LNCAP (cell line): ENCODE results near the gene BTG2.

Experiments used
- TF ChIP-seq, protein P1 (sequence below): fragments of 450-650 bp; IDR thresholded peaks from 2 replicates; pipeline ENCODE4 v1.5.1; 2017; ENCODE audit warnings: mild to moderate bottlenecking

The BTG2 gene

DNA sequence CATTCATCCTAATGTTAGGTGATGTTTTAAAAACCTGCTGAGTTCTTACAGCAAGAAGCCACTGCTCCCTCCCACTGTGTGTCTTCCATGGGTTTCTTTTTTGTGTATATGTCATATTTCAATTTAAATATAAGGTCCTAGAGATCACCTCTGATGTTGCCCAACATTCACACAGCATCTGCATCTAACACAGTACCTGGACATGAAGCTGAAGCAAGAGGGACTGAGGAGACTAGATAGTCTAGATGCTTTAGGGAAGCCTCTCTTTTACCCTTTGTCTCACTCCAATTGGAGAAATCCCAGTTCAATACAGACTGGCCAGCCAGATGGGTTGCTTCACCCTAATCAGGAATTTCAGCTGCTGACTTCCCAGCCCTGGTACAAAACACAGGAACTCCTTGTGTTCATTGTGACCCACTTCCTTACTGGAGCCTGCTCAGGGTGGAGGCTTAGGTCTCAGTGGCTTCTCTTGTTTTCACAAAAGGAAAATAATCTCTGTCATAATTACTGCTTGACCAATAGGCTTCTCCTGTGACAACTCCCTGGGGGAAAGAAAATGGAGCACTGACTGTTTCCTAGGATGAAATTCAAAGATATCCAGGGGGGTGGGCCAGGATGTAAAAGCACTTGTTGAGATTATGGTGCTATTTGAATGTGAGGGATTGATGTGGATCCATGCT, 17.3 kb downstream of the BTG2 start:
- TF ChIP-seq, protein P1, sequence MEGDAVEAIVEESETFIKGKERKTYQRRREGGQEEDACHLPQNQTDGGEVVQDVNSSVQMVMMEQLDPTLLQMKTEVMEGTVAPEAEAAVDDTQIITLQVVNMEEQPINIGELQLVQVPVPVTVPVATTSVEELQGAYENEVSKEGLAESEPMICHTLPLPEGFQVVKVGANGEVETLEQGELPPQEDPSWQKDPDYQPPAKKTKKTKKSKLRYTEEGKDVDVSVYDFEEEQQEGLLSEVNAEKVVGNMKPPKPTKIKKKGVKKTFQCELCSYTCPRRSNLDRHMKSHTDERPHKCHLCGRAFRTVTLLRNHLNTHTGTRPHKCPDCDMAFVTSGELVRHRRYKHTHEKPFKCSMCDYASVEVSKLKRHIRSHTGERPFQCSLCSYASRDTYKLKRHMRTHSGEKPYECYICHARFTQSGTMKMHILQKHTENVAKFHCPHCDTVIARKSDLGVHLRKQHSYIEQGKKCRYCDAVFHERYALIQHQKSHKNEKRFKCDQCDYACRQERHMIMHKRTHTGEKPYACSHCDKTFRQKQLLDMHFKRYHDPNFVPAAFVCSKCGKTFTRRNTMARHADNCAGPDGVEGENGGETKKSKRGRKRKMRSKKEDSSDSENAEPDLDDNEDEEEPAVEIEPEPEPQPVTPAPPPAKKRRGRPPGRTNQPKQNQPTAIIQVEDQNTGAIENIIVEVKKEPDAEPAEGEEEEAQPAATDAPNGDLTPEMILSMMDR, result no peak

DNA sequence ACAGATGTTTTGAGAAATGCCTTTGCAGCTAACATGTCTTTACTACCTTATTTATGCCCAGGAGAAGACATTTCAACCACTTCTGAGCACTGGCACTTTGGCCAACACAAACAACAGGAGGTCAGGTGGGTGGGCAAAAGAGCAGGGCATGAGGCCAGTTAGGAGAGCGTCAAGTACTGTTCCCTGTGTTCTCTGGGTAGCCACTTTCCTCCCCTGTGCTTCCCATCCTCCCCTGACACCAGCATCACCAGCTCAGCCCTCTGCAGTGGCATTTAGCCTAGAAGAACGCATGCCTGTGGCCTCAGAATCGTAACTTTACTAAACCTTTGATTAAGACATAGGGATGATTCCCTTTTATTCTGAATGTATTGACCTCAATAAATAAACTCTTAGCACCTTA, 18.3 kb downstream of the BTG2 start:
- TF ChIP-seq, protein P1, result no peak

DNA sequence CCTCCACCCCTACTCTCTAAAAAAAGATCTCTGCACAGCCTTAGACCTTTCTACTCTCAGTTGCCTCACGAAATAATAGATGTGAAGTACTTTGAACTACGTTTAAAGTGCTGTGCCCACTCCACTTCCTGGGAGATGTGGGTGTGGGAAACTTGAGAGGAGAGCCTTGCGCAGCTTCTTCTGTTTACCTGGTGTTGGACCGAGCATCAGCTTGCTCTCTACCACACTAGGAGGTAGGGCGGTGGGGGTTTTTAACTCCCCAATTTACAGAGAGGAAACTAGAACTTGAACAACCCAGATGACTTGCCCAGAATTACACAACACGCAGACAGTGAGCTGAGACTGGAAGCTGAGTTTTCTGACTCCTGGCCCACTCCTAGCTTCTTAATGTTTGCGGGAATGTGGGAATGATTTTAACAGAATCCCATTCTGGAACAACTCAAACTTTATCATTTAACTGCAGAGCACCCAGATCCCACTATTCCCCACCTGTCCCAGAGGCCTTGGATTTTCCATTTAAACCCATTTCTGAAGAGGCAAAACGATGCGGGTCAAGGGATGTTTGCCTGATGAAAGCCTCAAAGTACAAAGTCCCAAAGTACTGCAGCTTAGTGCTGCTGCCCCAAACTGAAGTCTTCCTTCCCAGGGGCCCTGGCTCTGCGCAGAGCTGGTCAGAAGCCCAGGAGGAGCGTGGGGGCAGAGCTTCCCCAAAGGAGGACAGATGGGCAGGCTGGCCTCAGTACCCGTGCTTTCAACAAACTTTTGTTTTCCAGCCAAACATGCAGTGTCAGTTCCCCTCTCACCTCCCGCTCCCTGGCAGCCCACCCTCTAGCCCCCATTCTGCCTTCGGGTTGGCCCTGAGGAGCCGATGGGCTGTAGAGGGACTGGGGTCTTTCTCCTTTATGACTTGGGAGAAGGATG, 19.0 kb downstream of the BTG2 start:
- TF ChIP-seq, protein P1, result no peak

DNA sequence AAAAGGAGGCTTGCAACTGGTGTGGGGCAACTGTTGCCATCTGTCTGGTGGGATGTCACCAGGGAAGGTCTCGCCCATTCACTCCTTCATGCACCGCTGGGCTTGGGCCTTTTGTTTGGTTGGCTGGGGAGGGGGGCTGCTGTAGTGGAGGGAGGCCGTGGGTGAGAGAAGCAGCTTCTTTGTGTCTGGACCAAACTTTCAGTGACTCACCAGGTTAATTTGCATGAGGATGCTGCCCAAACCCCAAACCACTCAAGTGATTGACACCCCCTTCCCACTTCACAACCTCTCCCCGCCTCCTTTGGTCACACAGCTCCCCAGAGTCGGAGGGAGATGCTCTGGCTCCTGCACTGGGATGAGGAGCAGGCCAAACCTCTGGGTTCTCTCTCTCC, 19.7 kb downstream of the BTG2 start:
- TF ChIP-seq, protein P1, result no peak

DNA sequence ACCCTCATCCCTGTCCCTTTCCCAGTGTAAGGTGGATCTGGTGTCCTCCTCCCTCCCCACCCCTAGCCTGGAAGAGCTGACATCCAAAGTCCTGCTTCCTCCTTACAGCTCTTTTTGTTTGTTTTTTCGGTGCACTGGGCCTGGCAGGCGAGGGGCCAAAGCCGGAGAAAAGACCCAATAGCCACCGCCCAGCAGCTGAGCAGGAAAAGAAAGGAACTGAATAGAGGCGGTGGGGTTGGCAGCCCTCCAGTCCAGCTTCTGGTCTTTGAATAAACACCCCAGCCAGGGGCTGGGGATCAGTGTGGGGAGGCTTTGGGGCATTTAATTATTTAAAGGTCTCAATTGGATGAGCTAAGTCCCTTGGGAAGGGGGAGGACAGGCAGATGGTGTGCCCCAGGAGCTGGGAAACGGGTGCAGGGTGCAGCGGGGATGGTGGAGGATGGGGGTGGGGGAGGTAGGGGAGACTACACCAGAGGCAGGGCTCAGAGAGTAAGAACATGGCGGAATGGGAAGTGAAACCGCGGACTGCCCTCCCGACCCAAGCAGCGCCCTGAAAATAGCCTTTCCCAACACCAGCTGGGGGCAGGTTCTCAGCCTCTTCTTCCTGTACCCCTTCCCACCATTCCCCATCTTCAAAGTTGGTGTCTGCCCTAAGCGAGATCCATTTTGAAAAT, 20.2 kb downstream of the BTG2 start:
- TF ChIP-seq, protein P1, result no peak

DNA sequence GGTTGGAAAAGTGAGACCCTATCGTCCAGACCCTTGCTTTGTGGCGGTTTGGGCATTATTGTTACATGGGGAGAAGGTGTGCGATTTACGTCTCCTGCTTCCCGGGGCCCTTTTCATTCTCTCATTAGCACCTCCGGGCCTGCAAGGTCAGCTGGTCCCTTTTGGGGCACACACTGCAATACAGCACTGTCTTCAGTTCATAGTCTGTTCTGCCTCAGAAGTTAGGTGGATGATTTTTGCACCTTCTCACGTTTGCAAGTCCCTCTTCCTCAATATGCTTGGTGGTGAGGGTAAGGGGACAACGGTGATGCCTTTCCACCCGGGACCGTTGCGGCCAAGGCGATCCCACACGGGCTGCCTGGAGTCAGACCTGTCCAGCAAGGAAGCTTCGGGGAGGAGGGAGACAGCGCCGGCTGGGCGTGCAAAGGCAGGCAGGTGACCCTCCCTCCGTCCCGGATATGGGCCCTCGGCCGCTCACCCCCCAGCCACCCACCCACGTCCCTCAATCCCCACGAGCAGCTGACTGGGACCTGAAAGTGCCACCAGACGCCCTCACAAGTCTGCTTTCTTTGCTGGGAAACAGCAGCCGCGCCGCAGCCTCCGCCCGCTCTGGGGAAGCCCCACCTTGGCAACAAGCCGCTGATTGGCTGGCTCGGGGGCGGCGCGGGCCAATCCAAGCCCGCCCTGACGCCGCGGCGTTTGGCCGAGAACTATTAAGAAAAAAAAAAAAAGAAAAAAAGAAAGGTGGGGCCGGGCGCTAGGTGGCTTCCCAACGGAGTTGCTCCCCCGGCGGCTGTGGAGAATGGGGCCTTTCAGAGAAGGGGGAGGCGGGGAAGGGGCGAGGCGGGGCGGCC, 21.7 kb downstream of the BTG2 start:
- TF ChIP-seq, protein P1, result no peak
